Thoracic aorta (tissue), 2 donors: Measurements from ENCODE around the gene TMEM62. TPM values are rescaled to one million over a fixed set of nuclear protein-coding genes. Genes with fewer than 3 reads are reported as not detected.
"Not testable (repeated sequence)": the region's sequence is repeated elsewhere in the genome, so short reads cannot be mapped to it uniquely, and the experiment has no call there.

Source experiments
- ATAC-seq: fragments of 150-250 bp; one replicate; pipeline ENCODE4 v1.8.0; 2017; ENCODE audit warnings: low read depth; ENCODE audit not compliant: insufficient number of reproducible peaks, low FRiP score
- DNase-seq: peaks from one replicate; pipeline ENCODE4 v3.0.0-alpha.2; 2020; ENCODE audit warnings: low spot score
- H3K27ac ChIP-seq, 2 donors: fragments of 200-600 bp; sonication (generic); 1 replicate in 1 of 2; 2 replicates in 1 of 2; pipeline ENCODE4 v1.5.1; 2016; ENCODE audit warnings: mild to moderate bottlenecking in 2 of 2, moderate library complexity in 2 of 2
- H3K27me3 ChIP-seq: fragments of 200-600 bp; sonication (generic); replicated peaks from 2 replicates; pipeline ENCODE4 v1.6.0; 2016; ENCODE audit warnings: mild to moderate bottlenecking; ENCODE audit not compliant: insufficient read depth
- H3K36me3 ChIP-seq: fragments of 200-600 bp; sonication (generic); one replicate; pipeline ENCODE4 v1.5.1; 2016
- H3K4me1 ChIP-seq, 2 donors: fragments of 200-600 bp; sonication (generic); 1 replicate in 1 of 2; 2 replicates in 1 of 2; pipeline versions ENCODE4 v1.5.1 to v1.6.0; 2016; ENCODE audit warnings: low read depth in 2 of 2, mild to moderate bottlenecking in 1 of 2; ENCODE audit not compliant: control insufficient read depth in 1 of 2
- H3K4me3 ChIP-seq: fragments of 200-600 bp; sonication (generic); 2 replicates; pipeline ENCODE4 v1.5.1; 2016; ENCODE audit warnings: mild to moderate bottlenecking
- H3K9me3 ChIP-seq: fragments of 200-600 bp; sonication (generic); 2 replicates; pipeline ENCODE4 v1.5.1; 2016
- total RNA-seq, 2 donors: library from RNA; depleted of rRNA; stranded (reverse); fragments of >200 nt; gene quantifications; one replicate each; pipeline versions ENCODE4 v1.1.0 to v1.2.3, GENCODE V29; 2016
- TF ChIP-seq, protein P1 (sequence below): fragments of 200-600 bp; sonication (generic); IDR thresholded peaks from one replicate; pipeline ENCODE4 v1.5.1; 2019; ENCODE audit warnings: antibody characterized with exemption

The TMEM62 gene
- total RNA-seq, 2 donors from 2014 or later, result 22.5 to 51.1 TPM

DNA sequence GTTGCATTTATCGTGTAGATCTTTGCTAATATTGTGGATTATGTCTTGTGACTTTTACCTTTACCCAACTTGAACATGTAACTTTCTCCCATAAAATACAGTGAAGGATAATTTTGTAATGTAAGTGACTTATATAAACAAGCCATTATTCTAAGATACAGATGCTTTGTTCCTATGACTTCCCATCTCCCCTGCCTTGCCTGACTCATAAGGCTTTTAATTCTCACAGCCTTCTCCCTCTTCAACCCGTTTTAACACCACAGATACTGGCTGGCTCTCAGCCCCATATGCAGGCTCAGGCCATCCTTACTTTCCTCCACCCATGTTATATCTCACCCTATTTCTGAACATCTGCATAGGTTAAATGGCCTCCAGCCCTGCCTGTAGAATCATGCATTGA is 55.9 kb downstream of the TMEM62 start:
- DNase-seq (no peak), ATAC-seq (no peak)
- H3K27me3 ChIP-seq, result no peaks in the 10 kb centered on the region
- no peak overlapping the region for H3K4me3 ChIP-seq
- TF ChIP-seq, protein P1, sequence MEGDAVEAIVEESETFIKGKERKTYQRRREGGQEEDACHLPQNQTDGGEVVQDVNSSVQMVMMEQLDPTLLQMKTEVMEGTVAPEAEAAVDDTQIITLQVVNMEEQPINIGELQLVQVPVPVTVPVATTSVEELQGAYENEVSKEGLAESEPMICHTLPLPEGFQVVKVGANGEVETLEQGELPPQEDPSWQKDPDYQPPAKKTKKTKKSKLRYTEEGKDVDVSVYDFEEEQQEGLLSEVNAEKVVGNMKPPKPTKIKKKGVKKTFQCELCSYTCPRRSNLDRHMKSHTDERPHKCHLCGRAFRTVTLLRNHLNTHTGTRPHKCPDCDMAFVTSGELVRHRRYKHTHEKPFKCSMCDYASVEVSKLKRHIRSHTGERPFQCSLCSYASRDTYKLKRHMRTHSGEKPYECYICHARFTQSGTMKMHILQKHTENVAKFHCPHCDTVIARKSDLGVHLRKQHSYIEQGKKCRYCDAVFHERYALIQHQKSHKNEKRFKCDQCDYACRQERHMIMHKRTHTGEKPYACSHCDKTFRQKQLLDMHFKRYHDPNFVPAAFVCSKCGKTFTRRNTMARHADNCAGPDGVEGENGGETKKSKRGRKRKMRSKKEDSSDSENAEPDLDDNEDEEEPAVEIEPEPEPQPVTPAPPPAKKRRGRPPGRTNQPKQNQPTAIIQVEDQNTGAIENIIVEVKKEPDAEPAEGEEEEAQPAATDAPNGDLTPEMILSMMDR, result no peak
- no peaks in the 10 kb centered on the region for H3K9me3 ChIP-seq
- H3K4me1 ChIP-seq, result peaks cover 14% of the 10 kb centered on the region in 2 donors
- no peak overlapping the region for H3K27ac ChIP-seq
- peaks cover 42% of the 10 kb centered on the region for H3K36me3 ChIP-seq

DNA sequence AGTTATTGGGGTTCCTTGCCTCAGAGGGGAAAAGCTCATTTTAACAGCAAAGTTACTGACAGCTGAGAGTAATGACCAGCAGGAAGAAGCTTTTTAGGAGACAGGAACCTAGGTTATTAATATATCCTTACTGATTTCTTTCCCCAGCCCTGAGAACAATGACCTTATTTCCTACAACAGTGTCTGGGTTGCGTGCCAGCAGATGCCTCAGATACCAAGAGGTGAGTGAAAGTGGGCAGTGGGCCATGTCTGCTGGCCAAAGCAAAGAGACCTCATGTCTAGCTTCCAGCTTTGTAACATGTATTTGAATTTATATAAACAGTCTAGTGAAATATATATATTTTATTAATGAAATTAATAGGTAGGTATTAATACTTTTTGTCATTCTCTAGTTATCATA is 56.8 kb downstream of the TMEM62 start:
- Histone ChIP-seq H3K27ac (no peak overlapping the region), H3K4me1 (peaks cover 14% of the 10 kb centered on the region in 2 donors), H3K4me3 (no peak overlapping the region), H3K27me3 (no peaks in the 10 kb centered on the region), H3K9me3 (no peaks in the 10 kb centered on the region), H3K36me3 (peaks cover 50% of the 10 kb centered on the region)
- DNase-seq (no peak), ATAC-seq (no peak)
- TF ChIP-seq, protein P1, result no peak

DNA sequence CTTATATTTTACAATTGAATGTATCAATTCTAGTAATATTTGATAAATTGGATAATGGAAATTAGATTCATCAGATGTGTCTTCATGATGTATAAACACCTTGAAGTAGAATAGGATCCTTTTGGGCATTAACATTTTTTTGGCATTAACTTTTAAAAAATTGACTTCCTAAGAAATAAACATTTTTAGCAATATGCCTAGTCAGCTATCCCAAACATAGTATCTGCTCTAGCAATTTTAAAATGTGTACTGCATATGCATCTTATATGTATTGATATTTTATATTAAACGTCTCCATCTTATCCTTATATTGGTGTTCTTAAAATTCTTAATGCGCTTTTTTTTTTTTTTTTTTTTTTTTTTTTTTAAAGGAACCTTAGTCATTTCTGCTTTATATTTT is 60.3 kb downstream of the TMEM62 start:
- H3K27ac ChIP-seq, result no peak overlapping the region
- no peaks in the 10 kb centered on the region for H3K9me3 ChIP-seq
- H3K36me3 ChIP-seq, result peaks cover 68% of the 10 kb centered on the region
- no peaks in the 10 kb centered on the region for H3K27me3 ChIP-seq
- no peak overlapping the region for H3K4me3 ChIP-seq
- ATAC-seq (no peak), DNase-seq (no peak)
- H3K4me1 ChIP-seq, result no peaks in the 10 kb centered on the region
- TF ChIP-seq, protein P1, result no peak

DNA sequence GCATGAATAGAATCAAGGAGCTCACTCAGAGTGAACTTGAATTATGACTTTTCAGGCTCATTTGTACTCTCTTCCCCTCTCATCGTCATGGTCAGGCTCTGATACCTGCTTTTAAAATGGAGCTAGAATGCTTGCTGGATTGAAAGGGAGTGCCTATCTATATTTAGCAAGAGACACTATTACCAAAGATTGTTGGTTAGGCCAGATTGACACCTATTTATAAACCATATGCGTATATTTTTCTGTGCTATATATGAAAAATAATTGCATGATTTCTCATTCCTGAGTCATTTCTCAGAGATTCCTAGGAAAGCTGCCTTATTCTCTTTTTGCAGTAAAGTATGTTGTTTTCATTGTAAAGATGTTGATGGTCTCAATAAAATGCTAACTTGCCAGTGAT is 61.4 kb downstream of the TMEM62 start:
- H3K36me3 ChIP-seq, result peaks cover 60% of the 10 kb centered on the region
- H3K4me3 ChIP-seq, result no peak overlapping the region
- no peak for ATAC-seq

DNA sequence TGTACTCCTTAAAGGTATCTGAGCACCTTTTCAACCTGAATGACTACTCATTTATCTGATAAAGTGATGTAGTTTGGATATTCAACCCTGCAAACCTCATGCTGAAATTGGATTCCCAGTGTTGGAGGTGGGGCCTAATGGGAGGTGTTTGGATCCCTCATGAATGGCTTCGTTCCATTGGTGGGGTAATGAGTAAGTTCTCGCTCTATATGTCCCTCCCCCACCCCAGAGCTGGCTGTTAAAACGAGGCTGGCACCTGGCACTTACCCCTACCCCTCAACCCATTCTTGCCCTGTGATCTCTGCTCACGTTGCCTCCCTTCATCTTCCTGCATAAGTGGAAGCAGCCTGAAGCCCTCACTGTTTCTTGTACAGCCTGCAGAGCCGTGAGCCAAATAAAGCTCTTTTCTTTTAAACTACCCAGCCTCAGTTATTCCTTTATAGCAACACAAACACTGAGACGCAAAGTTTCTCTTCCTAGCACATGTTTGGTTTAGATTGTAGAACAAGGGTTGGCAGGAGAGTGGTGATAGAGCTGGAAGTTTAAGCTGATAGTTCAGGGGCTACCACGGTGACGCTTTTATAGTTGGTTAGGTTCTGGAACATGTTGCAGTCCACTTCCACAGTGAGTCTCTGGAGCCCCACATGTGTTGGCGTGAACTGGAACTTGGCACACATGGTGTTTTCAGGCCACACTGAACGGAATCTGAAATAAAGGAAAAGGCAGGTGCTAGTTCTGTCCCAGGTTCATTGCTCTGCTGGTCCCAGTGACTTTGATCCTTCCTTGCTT is 63.6 kb downstream of the TMEM62 start:
- Histone ChIP-seq H3K27ac (no peak overlapping the region), H3K9me3 (no peaks in the 10 kb centered on the region), H3K27me3 (no peaks in the 10 kb centered on the region), H3K4me1 (no peaks in the 10 kb centered on the region), H3K4me3 (no peak overlapping the region), H3K36me3 (peaks cover 40% of the 10 kb centered on the region)
- no peak for ATAC-seq
- no peak for DNase-seq
- TF ChIP-seq, protein P1, result no peak

More for the DNA sequence above, 61.4 kb downstream of the TMEM62 start:
- Histone ChIP-seq H3K4me1 (no peaks in the 10 kb centered on the region), H3K27me3 (no peaks in the 10 kb centered on the region), H3K27ac (no peak overlapping the region), H3K9me3 (no peaks in the 10 kb centered on the region)
- no peak for DNase-seq
- TF ChIP-seq, protein P1, result no peak

DNA sequence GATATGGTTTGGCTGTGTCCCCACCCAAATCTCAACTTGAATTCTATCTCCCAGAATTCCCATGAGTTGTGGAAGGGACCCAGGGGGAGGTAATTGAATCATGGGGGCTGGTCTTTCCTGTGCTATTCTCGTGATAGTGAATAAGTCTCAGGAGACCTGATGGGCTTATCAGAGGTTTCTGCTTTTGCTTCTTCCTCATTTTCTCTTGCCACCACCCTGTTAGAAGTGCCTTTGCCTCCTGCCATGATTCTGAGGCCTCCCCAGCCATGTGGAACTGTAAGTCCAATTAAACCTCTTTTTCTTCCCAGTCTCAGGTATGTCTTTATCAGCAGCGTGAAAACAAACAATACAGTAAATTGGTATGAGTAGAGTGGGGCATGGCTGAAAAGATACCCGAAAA is 64.4 kb downstream of the TMEM62 start:
- not testable (repeated sequence) for ATAC-seq, DNase-seq, H3K9me3 ChIP-seq, H3K27ac ChIP-seq, H3K4me3 ChIP-seq, H3K4me1 ChIP-seq, H3K27me3 ChIP-seq
- H3K36me3 ChIP-seq, result peaks cover 32% of the 10 kb centered on the region

DNA sequence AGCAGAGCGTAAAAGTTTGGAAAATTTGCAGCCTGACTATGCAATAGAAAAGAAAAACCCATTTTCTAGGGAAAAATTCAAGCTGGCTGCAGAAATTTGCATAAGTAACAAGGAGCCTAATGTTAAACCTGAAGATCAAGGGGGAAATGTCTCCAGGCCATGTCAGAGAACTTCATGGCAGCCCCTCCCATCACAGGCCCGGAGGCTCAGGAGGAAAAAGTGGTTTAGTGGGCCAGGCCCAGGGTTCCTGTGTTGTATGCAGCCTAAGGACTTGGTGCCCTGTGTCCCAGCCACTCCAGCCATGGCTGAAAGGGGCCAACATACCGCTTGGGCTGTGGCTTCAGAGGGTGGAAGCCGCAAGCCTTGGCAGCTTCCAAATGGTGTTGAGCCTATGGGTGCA is 65.2 kb downstream of the TMEM62 start:
- H3K27ac ChIP-seq, ATAC-seq, H3K27me3 ChIP-seq, H3K4me3 ChIP-seq, H3K9me3 ChIP-seq, DNase-seq, H3K4me1 ChIP-seq: not testable (repeated sequence)
- peaks cover 28% of the 10 kb centered on the region for H3K36me3 ChIP-seq
